ENCODE results near the gene ABHD1. TPM values are rescaled to one million over a fixed set of nuclear protein-coding genes. Genes with fewer than 3 reads are reported as not detected.
"Not testable (repeated sequence)": the region's sequence is repeated elsewhere in the genome, so short reads cannot be mapped to it uniquely, and the experiment has no call there.

ABHD1 gene
- total RNA-seq, 1 donor from 2014 or later, result 0.64 TPM

DNA sequence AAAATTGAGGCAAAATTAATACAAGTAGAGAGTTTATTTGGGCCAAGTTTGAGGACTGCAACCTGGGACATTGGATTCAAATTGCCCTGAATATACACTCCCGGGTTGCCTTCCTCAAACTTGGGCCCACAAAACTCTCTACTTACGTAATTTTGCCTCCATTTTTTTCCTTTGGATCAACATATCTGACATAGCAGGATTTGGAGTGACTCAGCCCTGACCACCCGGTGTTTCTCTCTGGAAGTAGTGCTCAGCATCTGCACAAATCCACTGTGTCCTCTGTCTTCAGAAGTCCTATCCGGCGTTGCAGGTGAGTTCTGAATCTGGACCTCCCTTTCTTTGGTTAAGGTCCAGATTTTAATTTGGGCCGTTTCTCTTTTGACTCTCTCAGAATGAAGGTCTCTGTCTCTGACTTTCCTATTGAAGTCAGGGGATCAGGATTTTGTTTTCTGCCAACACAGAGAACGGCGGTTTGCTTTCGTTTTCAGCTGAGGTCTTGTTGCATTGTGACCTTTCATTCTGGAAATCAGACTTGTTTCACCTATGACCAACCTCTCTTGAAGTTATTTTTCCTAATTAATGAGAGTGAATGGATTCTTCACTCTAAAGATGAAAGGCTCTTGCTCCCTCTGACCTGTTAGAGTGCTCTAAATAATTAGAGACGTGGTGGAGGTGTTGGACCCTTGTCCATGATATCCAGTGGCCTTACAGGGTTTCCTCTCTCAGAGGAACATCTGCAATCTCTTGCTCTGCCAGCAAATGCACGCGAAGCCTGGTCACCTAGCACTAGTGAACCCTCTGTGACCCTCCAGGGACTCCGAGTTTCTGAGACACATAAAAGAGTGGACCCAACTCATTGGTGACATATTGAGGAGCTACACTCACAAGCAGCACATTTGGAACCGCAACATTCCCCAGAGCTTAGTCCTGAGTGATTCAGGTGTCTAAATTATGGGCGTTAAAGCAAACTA, 38.8 kb downstream of the ABHD1 start:
- intact Hi-C loops (cut with micrococcal nuclease), result no loop called here

DNA sequence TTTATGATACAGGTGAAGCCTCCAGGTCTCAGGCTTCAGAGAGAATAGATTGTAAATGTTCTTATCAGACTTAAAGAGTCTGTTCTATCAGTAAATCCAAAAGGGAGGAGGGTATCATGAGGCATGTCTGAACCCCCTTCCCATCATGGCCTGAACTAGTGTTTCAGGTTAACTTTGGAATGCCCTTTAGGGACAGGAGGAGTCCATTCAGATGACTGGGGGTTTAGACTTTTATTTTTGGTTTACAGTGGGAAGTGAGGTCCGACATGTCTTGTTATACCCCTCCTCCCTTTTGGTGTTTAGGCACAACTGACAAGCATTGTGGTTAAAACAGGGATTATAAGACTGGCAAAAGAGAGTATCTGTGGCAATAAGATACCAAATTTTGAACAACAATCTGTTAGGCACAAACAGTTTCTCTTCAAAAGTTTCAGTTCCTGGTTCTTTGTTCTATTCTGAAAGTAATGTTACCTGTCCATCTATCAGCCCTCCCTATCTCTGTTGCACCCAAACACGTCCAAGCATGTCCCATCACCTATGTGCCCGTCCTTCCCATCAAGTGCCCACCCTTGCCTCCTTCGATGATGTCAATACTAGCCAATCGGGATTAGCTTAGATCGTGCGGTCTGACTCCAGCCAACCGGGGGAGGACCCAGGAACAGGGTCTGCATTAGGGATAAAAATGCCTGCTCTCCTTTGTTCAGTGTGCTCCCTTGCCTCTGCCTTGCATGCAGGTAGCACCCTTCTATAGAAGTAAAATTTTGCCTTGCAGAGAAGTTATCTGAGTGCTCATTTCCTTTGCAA, 41.5 kb downstream of the ABHD1 start:
- intact Hi-C loops (cut with micrococcal nuclease), result no loop called here

GRCh38 chr2:27170581-27171337, 47.1 kb downstream of the ABHD1 start:
- intact Hi-C loops (cut with micrococcal nuclease), result no loop called here

DNA sequence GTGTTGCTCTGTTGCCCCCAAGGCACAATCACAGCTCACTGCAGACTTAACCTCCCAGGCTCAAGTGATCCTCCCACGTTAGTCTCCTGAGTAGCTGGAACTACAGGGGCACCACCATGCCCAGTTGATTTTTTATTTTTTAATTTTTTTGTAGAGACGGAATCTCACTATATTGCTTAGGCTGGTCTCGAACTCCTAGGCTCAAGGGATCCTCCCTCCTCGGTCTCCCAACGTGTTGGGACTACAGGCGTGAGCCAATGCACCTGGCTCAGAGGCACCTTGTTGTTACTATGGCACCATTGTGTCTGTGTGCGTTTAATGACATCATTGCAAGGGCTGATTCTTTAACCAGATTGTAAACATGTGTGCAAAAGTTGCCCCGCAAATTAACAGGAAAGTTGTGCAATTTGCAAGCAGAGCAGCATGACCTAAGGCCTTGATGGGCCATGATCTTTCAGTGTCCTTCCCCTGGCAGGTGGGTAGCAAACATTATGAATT, 47.8 kb downstream of the ABHD1 start:
- intact Hi-C loops (cut with micrococcal nuclease), result no loop called here

GRCh38 chr2:27174638-27175037, 51.0 kb downstream of the ABHD1 start:
- intact Hi-C loops (cut with micrococcal nuclease), result no loop called here

GRCh38 chr2:27175330-27175729, 51.7 kb downstream of the ABHD1 start:
- intact Hi-C loops (cut with micrococcal nuclease), result no loop called here

DNA sequence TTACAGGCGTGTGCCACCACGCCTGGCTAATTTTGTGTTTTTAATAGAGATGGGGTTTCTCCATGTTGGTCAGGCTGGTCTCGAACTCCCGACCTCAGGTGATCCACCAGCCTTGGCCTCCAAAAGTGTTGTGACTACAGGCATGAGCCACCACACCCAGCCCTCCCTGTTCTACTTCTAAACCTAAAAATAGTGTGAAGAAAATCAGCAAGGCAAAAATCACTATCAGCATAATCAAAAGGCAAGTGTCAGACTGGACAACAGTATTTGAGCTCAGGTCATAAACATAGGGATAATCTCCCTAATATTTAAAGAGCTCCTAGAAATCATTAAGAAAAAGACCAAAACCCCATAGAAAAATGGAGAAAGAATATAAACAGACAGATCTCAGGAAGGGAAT, 52.2 kb downstream of the ABHD1 start:
- intact Hi-C loops (cut with micrococcal nuclease), result not testable (repeated sequence)

DNA sequence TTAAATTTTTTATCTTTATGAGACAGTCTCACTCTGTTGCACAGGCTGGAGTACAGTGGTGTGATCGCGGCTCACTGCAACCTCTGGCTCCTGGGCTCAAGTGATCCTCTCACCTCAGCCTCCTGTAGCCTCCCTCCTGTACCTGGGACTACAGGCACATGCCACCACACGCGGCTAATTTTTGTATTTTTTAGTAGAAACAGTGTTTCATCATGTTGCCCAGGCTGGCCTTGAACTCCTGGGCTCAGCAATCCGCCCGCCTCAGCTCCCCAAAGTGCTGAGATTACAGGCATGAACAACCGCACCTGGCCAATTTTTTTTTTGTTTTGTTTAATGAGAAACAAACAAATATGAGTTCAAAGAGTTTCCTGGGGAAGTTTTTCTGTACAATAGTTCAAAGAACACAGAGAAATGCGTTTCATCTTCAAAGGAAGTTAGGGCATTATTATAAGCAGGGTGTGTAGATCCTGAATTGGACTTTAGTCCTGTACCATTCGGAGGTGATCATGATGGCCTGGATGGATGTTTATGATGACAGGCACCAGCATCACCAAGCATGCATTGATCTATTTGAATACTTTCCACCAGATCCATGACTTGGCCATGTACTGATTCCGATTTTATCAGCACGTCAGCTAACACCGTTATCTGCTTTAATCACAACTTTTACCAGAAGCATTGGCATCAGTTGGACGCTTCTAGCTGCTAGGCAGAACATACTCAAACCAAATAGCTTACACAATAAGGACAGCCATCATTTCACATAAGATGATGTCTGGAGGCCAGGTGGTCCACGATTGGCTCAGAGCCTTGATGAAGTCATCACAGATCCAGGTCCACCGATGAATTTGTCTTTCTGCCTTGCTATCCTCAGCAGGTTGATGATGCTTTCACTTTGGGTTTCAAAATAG, 54.1 kb downstream of the ABHD1 start:
- intact Hi-C loops (cut with micrococcal nuclease), result no loop called here

DNA sequence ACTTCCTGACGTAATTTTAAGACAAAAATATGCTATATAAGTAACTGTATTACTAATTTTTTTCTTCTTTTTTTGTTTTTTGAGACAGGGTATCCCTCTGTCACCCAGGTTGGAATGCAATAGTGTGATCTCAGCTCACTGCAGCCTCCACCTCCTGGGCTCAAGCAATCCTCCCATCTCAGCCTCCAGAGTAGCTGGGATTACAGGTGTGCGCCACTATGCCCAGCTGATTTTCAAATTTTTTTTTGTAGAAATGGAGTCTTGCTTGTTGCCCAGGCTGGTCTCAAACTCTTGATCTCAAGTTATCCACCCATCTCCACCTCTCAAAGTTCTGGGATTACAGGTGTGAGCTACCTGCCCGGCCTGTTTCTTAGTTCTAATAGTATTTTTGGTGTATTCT, 54.9 kb downstream of the ABHD1 start:
- intact Hi-C loops (cut with micrococcal nuclease), result no loop called here

- intact Hi-C loops (cut with micrococcal nuclease), result no loop called here
These were observed 55.9 kb downstream of the ABHD1 start for GRCh38 chr2:27179344-27180000.

Other genes starting within 250 kb of the ABHD1 start
- gene MAPRE3, start 153.2 kb upstream of the ABHD1 start, total RNA-seq, result 0.91 and 1.2 TPM in 2 replicates
- 99.4 and 100 TPM in 2 replicates for gene TMEM214, start 90.8 kb upstream of the ABHD1 start, total RNA-seq
- gene AGBL5, start 72.1 kb upstream of the ABHD1 start, total RNA-seq, result 13.6 and 14.4 TPM in 2 replicates
- 351 and 367 TPM in 2 replicates for gene OST4, start 52.2 kb upstream of the ABHD1 start, total RNA-seq
- 1.1 and 1.5 TPM in 2 replicates for gene EMILIN1, start 45.2 kb upstream of the ABHD1 start, total RNA-seq
- 11.5 and 12.2 TPM in 2 replicates for gene KHK, start 37.0 kb upstream of the ABHD1 start, total RNA-seq
- 2.9 and 3.1 TPM in 2 replicates for gene CGREF1, start 4.7 kb upstream of the ABHD1 start, total RNA-seq
- 74.2 and 76.6 TPM in 2 replicates for gene PREB, start 10.8 kb downstream of the ABHD1 start, total RNA-seq
- gene PRR30, start 15.6 kb downstream of the ABHD1 start, total RNA-seq, result not detected in 2 replicates
- not detected in 2 replicates for gene TCF23, start 25.2 kb downstream of the ABHD1 start, total RNA-seq
- gene ATRAID, start 88.2 kb downstream of the ABHD1 start, total RNA-seq, result 78.3 and 82.5 TPM in 2 replicates
- gene SLC5A6, start 88.5 kb downstream of the ABHD1 start, total RNA-seq, result 48.5 and 54.4 TPM in 2 replicates
- 86.4 and 87.1 TPM in 2 replicates for gene CAD, start 93.6 kb downstream of the ABHD1 start, total RNA-seq
- gene SLC30A3, start 139.2 kb downstream of the ABHD1 start, total RNA-seq, result 0.14 and 0.48 TPM in 2 replicates
- gene DNAJC5G, start 151.6 kb downstream of the ABHD1 start, total RNA-seq, result not detected in 2 replicates
- 0.16 TPM in 1 of 2 replicates, not detected in the other for gene TRIM54, start 158.6 kb downstream of the ABHD1 start, total RNA-seq
- gene UCN, start 184.6 kb downstream of the ABHD1 start, total RNA-seq, result 1.5 and 2.0 TPM in 2 replicates
- 75.7 and 80.0 TPM in 2 replicates for gene MPV17, start 199.3 kb downstream of the ABHD1 start, total RNA-seq
- 72.2 and 75.6 TPM in 2 replicates for gene GTF3C2, start 232.9 kb downstream of the ABHD1 start, total RNA-seq
- 39.0 and 43.0 TPM in 2 replicates for gene EIF2B4, start 246.5 kb downstream of the ABHD1 start, total RNA-seq
- 116 and 118 TPM in 2 replicates for gene SNX17, start 246.8 kb downstream of the ABHD1 start, total RNA-seq

Data from T-helper 2 cell treated with Interferon-gamma antibody and Interleukin-4, amounts not matched to agents 100 ng/mL and 5 ng/mL, for 36 hours (primary cell).